Stimulated activated CD8-positive, alpha-beta memory T cell treated with anti-CD3 and anti-CD28 coated beads, Interleukin-4, amount 100 ng/mL, for 24 hours (primary cell): ENCODE results near the gene ACKR3.

Experiments
- DNase-seq: peaks from one replicate; pipeline ENCODE4 v3.0.0-alpha.2; 2020; ENCODE audit warnings: low read depth

Gene ACKR3

GRCh38 chr2:236568922-236569572, 578 bp upstream of the ACKR3 start:
- DNase-seq, result no peak

GRCh38 chr2:236570081-236570868, 650 bp downstream of the ACKR3 start:
- no peak for DNase-seq

GRCh38 chr2:236571145-236571544, 1.5 kb downstream of the ACKR3 start:
- no peak for DNase-seq

GRCh38 chr2:236572482-236572881, 2.9 kb downstream of the ACKR3 start:
- no peak for DNase-seq

- DNase-seq, result no peak
These were observed 3.7 kb downstream of the ACKR3 start for GRCh38 chr2:236573066-236573929.

- DNase-seq, result no peak
These were observed 4.4 kb downstream of the ACKR3 start for GRCh38 chr2:236574000-236574399.

- DNase-seq, result no peak
These were observed 5.0 kb downstream of the ACKR3 start for GRCh38 chr2:236574424-236575145.

GRCh38 chr2:236575510-236575909, 5.9 kb downstream of the ACKR3 start:
- no peak for DNase-seq

GRCh38 chr2:236576087-236576486, 6.5 kb downstream of the ACKR3 start:
- no peak for DNase-seq

- DNase-seq, result no peak
These were observed 7.3 kb downstream of the ACKR3 start for GRCh38 chr2:236576953-236577352.

GRCh38 chr2:236577481-236578410, 8.1 kb downstream of the ACKR3 start:
- no peak for DNase-seq

GRCh38 chr2:236578411-236578846, 8.8 kb downstream of the ACKR3 start:
- DNase-seq, result no peak

- no peak for DNase-seq
These were observed 9.6 kb downstream of the ACKR3 start for GRCh38 chr2:236579048-236579745.

- DNase-seq, result no peak
These were observed 10.2 kb downstream of the ACKR3 start for GRCh38 chr2:236579746-236580315.

GRCh38 chr2:236580746-236581355, 11.2 kb downstream of the ACKR3 start:
- DNase-seq, result no peak

GRCh38 chr2:236581546-236581945, 11.9 kb downstream of the ACKR3 start:
- DNase-seq, result no peak

- DNase-seq, result no peak
These were observed 13.3 kb downstream of the ACKR3 start for GRCh38 chr2:236582968-236583367.

- no peak for DNase-seq
These were observed 14.1 kb downstream of the ACKR3 start for GRCh38 chr2:236583621-236584203.
